Activated T-cell treated with anti-CD3 and anti-CD28 coated beads, Interleukin-2, amount 50 U/mL, for 1 hour (primary cell): ENCODE measurements around the gene SELENOS.

ENCODE experiments used
- DNase-seq: peaks from one replicate; pipeline ENCODE4 v3.0.0-alpha.2; 2020

SELENOS gene

GRCh38 chr15:101276501-101277037 is 716 bp downstream of the SELENOS start:
- peak; percentile 43 for DNase-seq

- DNase-seq = no peak
Observed at GRCh38 chr15:101275018-101275417, 2.3 kb downstream of the SELENOS start.

GRCh38 chr15:101273534-101273933 is 3.8 kb downstream of the SELENOS start:
- no peak for DNase-seq

- no peak for DNase-seq
Observed at GRCh38 chr15:101272584-101272983, 4.7 kb downstream of the SELENOS start.

GRCh38 chr15:101269479-101270223 is 7.6 kb downstream of the SELENOS start:
- no peak for DNase-seq

- DNase-seq = no peak
Observed at GRCh38 chr15:101267320-101268104, 9.8 kb downstream of the SELENOS start.

GRCh38 chr15:101266787-101267186 is 10.5 kb downstream of the SELENOS start:
- no peak for DNase-seq

- DNase-seq = no peak
Observed at GRCh38 chr15:101266034-101266433, 11.3 kb downstream of the SELENOS start.

GRCh38 chr15:101264911-101265641 is 12.2 kb downstream of the SELENOS start:
- no peak for DNase-seq

- DNase-seq = no peak
Observed at GRCh38 chr15:101264011-101264410, 13.3 kb downstream of the SELENOS start.

GRCh38 chr15:101262551-101262950 is 14.7 kb downstream of the SELENOS start:
- no peak for DNase-seq

- no peak for DNase-seq
Observed at GRCh38 chr15:101258238-101259144, 18.8 kb downstream of the SELENOS start.

GRCh38 chr15:101256757-101257156 is 20.5 kb downstream of the SELENOS start:
- no peak for DNase-seq

GRCh38 chr15:101255615-101256241 is 21.6 kb downstream of the SELENOS start:
- DNase-seq = no peak

GRCh38 chr15:101255051-101255395 is 22.3 kb downstream of the SELENOS start:
- no peak for DNase-seq

- DNase-seq = no peak
Observed at GRCh38 chr15:101254157-101255050, 22.9 kb downstream of the SELENOS start.

- DNase-seq = no peak
Observed at GRCh38 chr15:101252836-101253235, 24.4 kb downstream of the SELENOS start.

GRCh38 chr15:101251830-101252820 is 25.2 kb downstream of the SELENOS start, which contains the start of gene CHSY1:
CHSY1 (minus strand) TSS chr15:101252048; CDS start chr15:101251456, 592 bp downstream.
- peak; percentile 87 for DNase-seq
